Measurements from ENCODE around the gene CELF2.

DNA sequence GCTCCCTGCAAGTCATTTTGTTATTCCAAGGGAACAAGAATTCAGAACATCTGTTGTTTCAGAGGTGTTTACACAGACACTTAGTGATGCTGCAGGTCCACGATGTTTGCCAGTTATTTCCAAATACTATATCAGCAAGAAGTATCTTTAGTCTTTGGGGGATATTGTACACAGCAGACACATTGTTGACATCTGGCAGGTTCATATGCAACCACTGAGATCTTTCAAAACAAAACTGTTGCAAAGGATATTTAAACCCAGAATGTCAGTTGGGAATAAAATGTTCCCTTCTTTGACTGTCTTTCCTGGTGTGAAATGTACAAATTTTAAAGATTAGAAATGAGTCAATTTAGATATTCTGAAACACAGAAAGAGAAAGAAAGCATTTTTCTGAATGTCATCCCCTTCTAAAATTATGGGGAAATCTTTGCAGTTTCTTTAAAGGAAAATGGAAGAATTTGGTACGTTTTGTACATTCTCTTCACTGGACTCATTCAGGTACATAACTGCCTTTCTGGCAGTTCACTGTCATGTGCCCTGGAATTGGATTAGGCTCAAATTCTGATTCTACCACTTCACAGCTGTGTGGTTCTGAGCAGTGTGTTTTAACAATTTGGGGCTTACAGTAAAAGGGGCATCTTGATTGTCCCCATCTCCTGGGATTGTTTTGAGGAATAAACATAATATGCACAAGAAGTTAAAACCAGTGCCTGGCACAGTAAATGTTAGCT is 40.3 kb upstream of the CELF2 start:
- TF ChIP-seq, protein P1, sequence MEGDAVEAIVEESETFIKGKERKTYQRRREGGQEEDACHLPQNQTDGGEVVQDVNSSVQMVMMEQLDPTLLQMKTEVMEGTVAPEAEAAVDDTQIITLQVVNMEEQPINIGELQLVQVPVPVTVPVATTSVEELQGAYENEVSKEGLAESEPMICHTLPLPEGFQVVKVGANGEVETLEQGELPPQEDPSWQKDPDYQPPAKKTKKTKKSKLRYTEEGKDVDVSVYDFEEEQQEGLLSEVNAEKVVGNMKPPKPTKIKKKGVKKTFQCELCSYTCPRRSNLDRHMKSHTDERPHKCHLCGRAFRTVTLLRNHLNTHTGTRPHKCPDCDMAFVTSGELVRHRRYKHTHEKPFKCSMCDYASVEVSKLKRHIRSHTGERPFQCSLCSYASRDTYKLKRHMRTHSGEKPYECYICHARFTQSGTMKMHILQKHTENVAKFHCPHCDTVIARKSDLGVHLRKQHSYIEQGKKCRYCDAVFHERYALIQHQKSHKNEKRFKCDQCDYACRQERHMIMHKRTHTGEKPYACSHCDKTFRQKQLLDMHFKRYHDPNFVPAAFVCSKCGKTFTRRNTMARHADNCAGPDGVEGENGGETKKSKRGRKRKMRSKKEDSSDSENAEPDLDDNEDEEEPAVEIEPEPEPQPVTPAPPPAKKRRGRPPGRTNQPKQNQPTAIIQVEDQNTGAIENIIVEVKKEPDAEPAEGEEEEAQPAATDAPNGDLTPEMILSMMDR (IDR thresholded peaks at IDR 0.05): no peak
- TF ChIP-seq POLR2A (IDR thresholded peaks at IDR 0.05): no peak

Data from body of pancreas (tissue), 4 donors.